GM21717 (cell line): Measurements from ENCODE around the gene MZT1.

Experiments used
- ATAC-seq: cut with Tn5 transposase; IDR thresholded peaks from one replicate; pipeline ENCODE4 v1.9.1; 2021; ENCODE audit warnings: mild to moderate bottlenecking, moderate library complexity; ENCODE audit not compliant: unreplicated experiment

Gene MZT1

GRCh38 chr13:72686766-72687165, 40.7 kb downstream of the MZT1 start:
- ATAC-seq = no peak

- ATAC-seq = no peak
These were observed 47.1 kb downstream of the MZT1 start for GRCh38 chr13:72680353-72680752.

- ATAC-seq = no peak
These were observed 49.1 kb downstream of the MZT1 start for GRCh38 chr13:72678312-72678711.

- ATAC-seq = no peak
These were observed 50.0 kb downstream of the MZT1 start for GRCh38 chr13:72677431-72677830.

GRCh38 chr13:72666391-72666790, 61.0 kb downstream of the MZT1 start:
- no peak for ATAC-seq

GRCh38 chr13:72662548-72662947, 64.9 kb downstream of the MZT1 start:
- ATAC-seq = no peak
